ENCODE results near the gene RYR3.

The RYR3 gene

DNA sequence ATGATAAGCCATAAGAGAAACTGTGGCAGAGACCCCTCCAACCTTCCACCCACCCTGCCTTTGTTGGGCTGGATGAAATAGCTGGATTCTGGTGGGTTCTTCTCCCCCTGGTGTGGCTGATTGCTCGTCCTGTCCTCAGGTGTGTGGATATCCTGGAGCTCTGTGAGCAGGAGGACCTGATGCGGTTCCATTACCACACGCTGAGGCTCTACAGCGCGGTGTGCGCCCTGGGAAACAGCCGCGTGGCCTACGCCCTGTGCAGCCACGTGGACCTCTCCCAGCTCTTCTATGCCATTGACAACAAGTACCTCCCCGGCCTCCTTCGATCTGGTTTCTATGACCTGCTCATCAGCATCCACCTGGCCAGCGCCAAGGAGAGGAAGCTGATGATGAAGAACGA is 351.2 kb downstream of the RYR3 start:
- DNase-seq = no peak

- DNase-seq = no peak
Measured at GRCh38 chr15:33664947-33665346, 354.2 kb downstream of the RYR3 start.

- DNase-seq = no peak
Measured at GRCh38 chr15:33670567-33670966, 359.8 kb downstream of the RYR3 start.

- DNase-seq = no peak
Measured at GRCh38 chr15:33671456-33671855, 360.7 kb downstream of the RYR3 start.

DNA sequence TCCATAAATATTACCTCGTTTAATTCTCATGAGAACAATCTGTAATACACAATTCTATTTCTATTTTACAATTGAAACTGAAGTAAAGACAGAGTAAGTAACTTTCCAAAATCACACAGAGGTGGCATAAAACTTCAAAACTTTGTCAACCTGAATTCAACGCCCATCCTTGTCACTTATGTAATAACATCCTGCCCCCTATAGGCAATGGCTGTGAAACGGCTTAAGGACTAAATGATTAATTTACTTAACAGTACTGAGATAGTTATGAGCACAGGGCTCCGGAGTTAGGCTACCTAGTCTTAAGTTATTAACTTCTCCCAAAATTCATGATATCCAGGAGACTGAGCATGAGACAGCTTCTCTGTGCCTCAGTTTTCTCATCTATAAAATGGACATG is 364.5 kb downstream of the RYR3 start:
- no peak for DNase-seq

DNA sequence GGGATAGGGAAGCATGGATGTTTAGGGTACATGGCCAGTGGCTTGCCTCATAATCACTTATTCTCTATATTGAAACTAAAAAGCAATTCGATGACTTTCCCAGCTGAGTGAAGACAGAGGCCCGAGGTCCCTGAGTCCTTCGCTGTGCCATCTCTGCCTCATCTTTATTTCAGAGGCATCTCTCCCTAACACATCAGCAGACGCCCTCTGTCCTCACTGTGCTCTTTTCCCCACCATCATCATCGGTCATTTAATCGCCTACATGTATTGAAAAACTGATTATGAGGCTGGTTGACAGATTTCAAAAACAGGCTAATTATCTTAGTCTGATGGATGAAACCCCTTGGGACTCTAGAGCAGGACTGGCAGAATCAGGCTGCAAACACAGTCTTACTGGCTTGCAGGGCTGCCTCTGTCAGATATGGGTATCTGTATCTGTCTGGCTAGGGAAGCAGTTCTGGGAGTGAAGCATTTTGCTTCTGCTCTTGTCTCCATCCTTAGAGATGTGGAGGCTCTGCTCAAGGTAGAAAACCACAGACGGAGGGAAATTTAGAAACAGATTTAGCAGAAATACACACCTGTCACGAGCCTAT is 366.6 kb downstream of the RYR3 start:
- no peak for DNase-seq

DNA sequence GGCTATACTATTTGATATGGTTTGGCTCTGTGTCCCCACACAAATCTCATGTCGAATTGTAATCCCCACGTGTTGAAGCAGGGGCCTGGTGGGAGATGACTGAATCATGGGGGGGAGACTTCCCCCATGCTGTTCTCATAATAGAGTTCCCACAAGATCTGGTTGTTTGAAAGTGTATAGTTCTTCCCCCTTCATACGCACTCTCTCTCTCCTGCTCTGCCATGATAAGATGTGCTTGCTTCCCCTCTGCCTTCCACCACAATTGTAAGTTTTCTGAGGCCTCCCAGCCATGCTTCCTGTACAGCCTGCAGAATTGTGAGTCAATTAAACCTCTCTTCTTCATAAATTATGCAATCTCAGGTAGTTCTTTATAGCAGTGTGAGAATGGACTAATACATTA is 367.4 kb downstream of the RYR3 start:
- DNase-seq = no peak

- DNase-seq = no peak
Measured at GRCh38 chr15:33678602-33679001, 367.8 kb downstream of the RYR3 start.

- DNase-seq = no peak
Measured at GRCh38 chr15:33679061-33679460, 368.3 kb downstream of the RYR3 start.

DNA sequence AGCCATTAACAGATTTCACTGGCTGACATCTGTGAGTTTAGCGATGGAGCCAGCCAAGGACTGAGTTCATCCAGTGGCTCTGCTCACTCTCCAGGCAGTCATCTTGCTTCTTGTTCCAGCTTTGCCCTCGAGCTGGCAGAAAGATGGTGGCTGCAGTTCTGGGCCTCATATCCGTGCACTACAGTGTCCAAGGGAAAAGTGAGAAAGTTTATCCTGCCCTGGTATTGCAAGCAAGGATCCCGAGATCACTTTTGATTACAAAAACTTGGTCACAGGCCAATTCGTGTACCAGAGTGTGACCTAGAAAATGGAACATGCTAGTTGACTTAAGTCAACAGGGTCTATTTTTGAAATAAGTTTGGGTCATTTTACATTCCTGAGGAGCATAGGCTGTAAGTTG is 369.6 kb downstream of the RYR3 start:
- DNase-seq = no peak

GRCh38 chr15:33693166-33693800 is 382.5 kb downstream of the RYR3 start:
- DNase-seq = no peak

DNA sequence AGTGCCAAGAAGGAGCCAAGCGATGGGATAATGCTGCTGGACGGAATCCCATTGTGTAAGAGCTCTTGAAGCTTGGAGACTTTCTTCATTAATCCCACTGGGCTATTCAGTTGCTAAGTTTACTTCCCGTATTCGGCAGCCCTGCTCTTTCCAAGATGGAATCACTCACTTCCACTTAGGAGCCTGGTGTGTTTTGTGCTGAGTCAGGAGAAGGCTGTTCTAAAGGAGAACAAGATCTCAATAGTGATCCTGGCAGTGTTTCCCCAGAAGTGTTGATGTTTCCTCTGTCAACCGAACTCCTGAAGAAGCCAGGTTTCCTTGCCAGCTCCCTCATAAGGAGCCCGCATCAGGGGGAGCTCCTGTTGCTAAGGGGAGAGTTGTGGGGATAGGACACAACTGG is 387.4 kb downstream of the RYR3 start:
- no peak for DNase-seq

DNA sequence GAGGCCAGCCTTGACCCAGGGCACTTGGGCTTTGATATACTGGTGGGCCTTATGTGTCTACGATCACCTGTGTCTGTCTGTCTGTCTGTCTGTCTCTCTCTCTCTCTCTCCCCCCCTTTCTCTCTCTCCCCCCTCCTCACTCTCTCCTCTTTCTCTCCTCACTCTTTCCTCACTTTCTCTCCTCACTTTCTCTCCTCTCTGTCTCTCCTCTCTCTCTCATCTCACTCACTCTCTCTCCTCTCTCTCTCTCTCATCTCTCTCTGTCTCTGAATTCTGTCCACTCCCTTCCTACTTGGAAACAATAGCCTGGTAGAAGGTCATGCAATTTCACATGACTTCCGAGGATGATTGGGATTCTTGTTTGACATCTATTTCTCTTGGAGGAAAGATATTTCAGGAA is 388.4 kb downstream of the RYR3 start:
- DNase-seq = no peak

DNA sequence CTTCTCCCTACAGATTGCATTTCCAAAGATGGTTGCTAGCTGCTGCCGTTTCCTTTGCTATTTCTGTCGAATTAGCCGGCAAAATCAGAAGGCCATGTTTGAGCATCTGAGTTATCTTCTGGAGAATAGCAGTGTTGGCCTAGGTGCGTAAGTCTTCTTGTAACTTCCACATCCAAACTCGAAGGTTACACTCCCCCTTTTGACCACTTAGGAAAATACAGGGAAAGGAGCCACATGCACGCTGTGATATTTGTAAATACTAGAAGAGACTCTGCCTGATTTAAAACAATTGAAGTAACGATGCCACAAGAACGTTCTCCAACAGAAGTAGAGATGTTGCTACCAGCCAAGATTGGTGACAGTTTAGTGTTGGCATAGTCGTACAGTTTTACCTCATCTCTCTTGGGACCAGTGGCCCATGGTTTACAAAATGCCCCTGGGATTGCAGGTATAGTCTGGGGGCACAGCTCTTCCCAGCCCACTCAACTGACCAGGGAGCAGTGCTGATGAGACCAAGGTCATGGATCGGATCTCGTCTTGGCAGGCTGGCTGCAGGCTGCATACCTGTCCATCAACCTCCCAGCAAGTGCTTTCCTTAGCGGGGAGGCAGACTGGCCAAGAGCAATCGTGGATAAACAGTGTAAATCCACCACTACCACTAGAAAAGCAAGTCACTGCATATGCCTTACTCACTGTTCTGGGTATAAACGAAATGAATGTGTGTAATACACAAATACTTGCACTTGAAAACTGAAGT is 389.1 kb downstream of the RYR3 start:
- no peak for DNase-seq

- peak; percentile 68 to 78 for DNase-seq
Measured at GRCh38 chr15:33700695-33701303, 390.0 kb downstream of the RYR3 start.

DNA sequence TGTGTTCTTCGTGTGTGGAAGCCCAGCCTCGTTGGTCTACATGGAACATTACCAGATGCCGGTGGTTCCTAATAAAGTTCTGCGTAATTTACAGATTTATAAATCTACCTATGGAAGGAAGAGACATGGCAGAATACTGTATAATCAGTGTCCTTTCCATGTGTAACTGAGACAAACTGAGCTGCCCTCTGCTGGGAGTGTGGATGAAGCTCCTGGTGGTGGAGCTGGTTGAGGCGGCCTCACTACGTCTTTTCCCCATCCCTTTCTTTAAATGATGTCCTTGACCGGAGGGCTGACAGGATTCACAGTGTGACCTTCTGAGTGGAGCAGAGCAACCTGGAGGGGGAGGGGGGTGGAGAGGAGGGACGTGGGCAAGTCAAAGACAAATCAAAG is 390.5 kb downstream of the RYR3 start:
- no peak for DNase-seq

- DNase-seq = no peak
Measured at GRCh38 chr15:33706173-33706572, 395.4 kb downstream of the RYR3 start.

DNA sequence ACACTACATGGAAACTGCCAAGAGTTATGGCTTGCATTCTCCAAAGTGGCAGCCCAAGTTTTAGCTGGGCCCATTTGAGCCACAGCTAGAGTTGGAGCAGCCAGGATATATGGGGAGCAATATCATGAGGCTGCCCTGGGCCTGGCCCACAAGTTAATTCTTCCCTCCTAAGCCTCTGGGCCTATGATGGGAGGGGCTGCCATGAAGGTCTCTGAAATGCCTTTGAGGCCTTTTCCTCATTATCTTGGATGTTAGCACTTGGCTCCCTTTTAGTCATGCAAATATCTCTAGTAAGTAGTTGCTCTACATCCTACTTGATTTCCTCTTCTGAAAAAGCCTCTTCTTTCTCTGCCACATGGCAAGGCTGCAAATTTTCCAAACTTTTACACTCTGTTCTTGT is 400.0 kb downstream of the RYR3 start:
- DNase-seq = no peak

- DNase-seq = peak; percentile 3 to 23
Measured at GRCh38 chr15:33716025-33716424, 405.3 kb downstream of the RYR3 start.

DNA sequence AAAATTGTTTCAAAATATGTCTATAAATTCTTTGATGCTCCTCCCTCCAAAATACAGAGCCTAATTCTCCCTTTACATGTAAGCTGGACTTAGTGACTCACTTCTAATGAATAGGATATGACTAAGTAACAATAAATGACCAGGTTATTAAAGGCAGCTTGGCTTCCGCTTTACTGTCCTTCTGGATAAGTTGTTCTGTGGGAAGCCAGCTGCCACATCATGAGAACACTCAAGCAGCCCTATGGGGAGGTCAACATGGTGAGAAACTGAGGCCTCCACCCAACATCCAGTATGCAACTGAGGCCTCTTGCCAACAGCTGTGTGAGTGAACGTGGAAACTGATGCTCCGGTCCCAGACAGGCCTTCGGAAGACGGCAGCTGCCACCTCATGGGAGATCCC is 410.2 kb downstream of the RYR3 start:
- DNase-seq = no peak

- no peak for DNase-seq
Measured at GRCh38 chr15:33722005-33722672, 411.4 kb downstream of the RYR3 start.

DNA sequence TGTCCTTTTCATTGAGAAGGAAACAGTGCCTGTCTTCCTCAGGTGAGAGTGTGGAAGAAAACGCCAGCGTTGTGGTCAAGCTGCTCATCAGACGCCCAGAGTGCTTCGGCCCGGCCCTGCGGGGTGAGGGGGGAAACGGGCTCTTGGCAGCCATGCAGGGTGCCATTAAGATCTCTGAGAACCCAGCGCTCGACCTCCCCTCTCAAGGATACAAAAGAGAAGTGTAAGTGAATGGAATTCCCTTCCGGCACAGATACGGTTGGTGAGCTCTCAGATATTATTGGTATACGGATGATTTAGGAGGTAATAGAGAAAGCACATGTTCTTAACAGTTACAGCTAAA is 411.9 kb downstream of the RYR3 start:
- no peak for DNase-seq

GRCh38 chr15:33724321-33725036 is 413.7 kb downstream of the RYR3 start:
- DNase-seq = no peak

Measured in activated CD4-positive, alpha-beta T cell treated with anti-CD3 and anti-CD28 coated beads, Interleukin-2, amount 50 U/mL, for 48 hours (primary cell).